HEK293 (cell line): ENCODE data around the gene CCDC57.
A peak's percentile ranks its signal among the peaks of the same experiment; 100 is the strongest.

Experiments used
- CTCF ChIA-PET: fragments of 350-600 bp; formaldehyde crosslinking; extraction: SDS; loops from one replicate; lab custom pipeline; 2021; ENCODE audit warnings: antibody characterized with exemption; lab: Yijun Ruan, JAX
- POLR2A ChIA-PET: fragments of 300-600 bp; formaldehyde crosslinking; extraction: SDS; loops from one replicate; lab custom pipeline; 2020; ENCODE audit warnings: antibody characterized with exemption, inconsistent platforms; lab: Yijun Ruan, JAX
- H3K27ac ChIP-seq: fragments of 200-500 bp; sonication (Bioruptor generic); 2 replicates; pipeline ENCODE4 v1.5.1; 2014; ENCODE audit warnings: low read depth, low read length, control low read depth, inconsistent platforms; ENCODE audit errors: extremely low read depth
- H3K36me3 ChIP-seq, 2 experiments: fragments of 200-500 bp in 1 of 2; sonication (Bioruptor generic) in 1 of 2; 1 replicate in 1 of 2; 2 replicates in 1 of 2; pipeline ENCODE4 v1.5.1; 2014 to 2017; ENCODE audit warnings: inconsistent platforms in 2 of 2, low read length in 2 of 2; ENCODE audit not compliant: control insufficient read depth in 2 of 2, insufficient read depth in 1 of 2
- H3K4me1 ChIP-seq: fragments of 200-500 bp; sonication (Bioruptor generic); 2 replicates; pipeline ENCODE4 v1.5.1; 2014; ENCODE audit warnings: mild to moderate bottlenecking, low read length, inconsistent platforms; ENCODE audit not compliant: control insufficient read depth, insufficient read depth
- H3K4me3 ChIP-seq: 2 replicates; pipeline ENCODE4 v1.5.1; 2011; ENCODE audit warnings: low read depth, mild to moderate bottlenecking, control low read depth, low read length, moderate library complexity
- H3K9me3 ChIP-seq: fragments of 200-500 bp; sonication (Bioruptor generic); 2 replicates; pipeline ENCODE4 v1.5.1; 2014; ENCODE audit warnings: low read depth, low read length, inconsistent platforms; ENCODE audit not compliant: control insufficient read depth, insufficient read depth
- GFI1B ChIP-seq: fragments of 450-650 bp; formaldehyde crosslinking; IDR thresholded peaks from 2 replicates; pipeline ENCODE4 v1.5.1; 2016; ENCODE audit warnings: missing biosample characterization, missing genetic modification characterization
- IKZF3 ChIP-seq: fragments of 450-650 bp; IDR thresholded peaks from 2 replicates; pipeline ENCODE4 v1.5.0; 2018; ENCODE audit warnings: missing biosample characterization, mild to moderate bottlenecking, missing genetic modification characterization, moderate library complexity
- RBAK ChIP-seq: fragments of 450-650 bp; formaldehyde crosslinking; IDR thresholded peaks from 2 replicates; pipeline ENCODE4 v1.5.1; 2016; ENCODE audit warnings: missing biosample characterization, missing genetic modification characterization
- ZBTB1 ChIP-seq: fragments of 450-650 bp; formaldehyde crosslinking; IDR thresholded peaks from 2 replicates; pipeline ENCODE4 v1.5.1; 2016; ENCODE audit warnings: missing biosample characterization, missing genetic modification characterization
- ZBTB8A ChIP-seq: fragments of 450-650 bp; formaldehyde crosslinking; IDR thresholded peaks from 2 replicates; pipeline ENCODE4 v1.5.1; 2016; ENCODE audit warnings: missing biosample characterization, missing genetic modification characterization
- ZFP37 ChIP-seq: fragments of 450-650 bp; formaldehyde crosslinking; IDR thresholded peaks from 2 replicates; pipeline ENCODE4 v1.5.1; 2016; ENCODE audit warnings: missing biosample characterization, missing genetic modification characterization
- ZNF169 ChIP-seq: fragments of 450-650 bp; formaldehyde crosslinking; IDR thresholded peaks from 2 replicates; pipeline ENCODE4 v1.5.1; 2016; ENCODE audit warnings: missing biosample characterization, missing genetic modification characterization
- ZNF221 ChIP-seq: fragments of 450-650 bp; formaldehyde crosslinking; IDR thresholded peaks from 2 replicates; pipeline ENCODE4 v1.5.1; 2017; ENCODE audit warnings: missing biosample characterization, missing genetic modification characterization, borderline replicate concordance
- ZNF274 ChIP-seq, 2 experiments: fragments of 200-500 bp in 1 of 2; fragments of 450-650 bp in 1 of 2; sonication (Bioruptor generic) in 1 of 2; formaldehyde crosslinking in 1 of 2; IDR thresholded peaks; 2 replicates each; pipeline versions ENCODE4 v1.5.1 to v1.6.1; 2014 to 2016; ENCODE audit warnings: borderline replicate concordance in 1 of 2, inconsistent platforms in 1 of 2, low read length in 1 of 2, missing biosample characterization in 1 of 2, missing genetic modification characterization in 1 of 2
- ZNF510 ChIP-seq: fragments of 450-650 bp; formaldehyde crosslinking; IDR thresholded peaks from 2 replicates; pipeline ENCODE4 v1.5.1; 2018; ENCODE audit warnings: mild to moderate bottlenecking, missing genetic modification characterization, missing biosample characterization; ENCODE audit not compliant: insufficient replicate concordance
- ZNF530 ChIP-seq: fragments of 450-650 bp; formaldehyde crosslinking; IDR thresholded peaks from 2 replicates; pipeline ENCODE4 v1.5.1; 2016; ENCODE audit warnings: low read depth, missing biosample characterization, missing genetic modification characterization
- ZNF549 ChIP-seq: fragments of 450-650 bp; IDR thresholded peaks from 2 replicates; pipeline ENCODE4 v1.5.1; 2018; ENCODE audit warnings: missing biosample characterization, missing genetic modification characterization, mild to moderate bottlenecking, inconsistent platforms, moderate library complexity
- ZNF571 ChIP-seq: fragments of 450-650 bp; formaldehyde crosslinking; IDR thresholded peaks from 2 replicates; pipeline ENCODE4 v1.5.0; 2017; ENCODE audit warnings: missing biosample characterization, missing genetic modification characterization
- ZNF610 ChIP-seq: fragments of 450-650 bp; formaldehyde crosslinking; IDR thresholded peaks from 2 replicates; pipeline ENCODE4 v1.5.1; 2016; ENCODE audit warnings: missing biosample characterization, missing genetic modification characterization, borderline replicate concordance
- ZNF660 ChIP-seq: fragments of 450-650 bp; IDR thresholded peaks from 2 replicates; pipeline ENCODE4 v1.5.1; 2018; ENCODE audit warnings: missing biosample characterization, mild to moderate bottlenecking, missing genetic modification characterization
- ZNF677 ChIP-seq: fragments of 450-650 bp; IDR thresholded peaks from 2 replicates; pipeline ENCODE4 v1.5.0; 2018; ENCODE audit warnings: missing biosample characterization, mild to moderate bottlenecking, missing genetic modification characterization, moderate library complexity
- ZNF768 ChIP-seq: fragments of 450-650 bp; formaldehyde crosslinking; IDR thresholded peaks from 2 replicates; pipeline ENCODE4 v1.5.1; 2018; ENCODE audit warnings: missing biosample characterization, mild to moderate bottlenecking, missing genetic modification characterization
- ZNF837 ChIP-seq: fragments of 450-650 bp; formaldehyde crosslinking; IDR thresholded peaks from 2 replicates; pipeline ENCODE4 v1.5.1; 2016; ENCODE audit warnings: missing biosample characterization, missing genetic modification characterization
- TF ChIP-seq, protein P1 (sequence below): fragments of 450-650 bp; formaldehyde crosslinking; IDR thresholded peaks from 2 replicates; pipeline ENCODE4 v1.5.1; 2016; ENCODE audit warnings: missing biosample characterization, missing genetic modification characterization
- TF ChIP-seq, protein P2 (sequence below): fragments of 450-650 bp; formaldehyde crosslinking; IDR thresholded peaks from 2 replicates; pipeline ENCODE4 v1.5.1; 2017; ENCODE audit warnings: missing biosample characterization, missing genetic modification characterization
- TF ChIP-seq, protein P3 (sequence below): fragments of 450-650 bp; formaldehyde crosslinking; IDR thresholded peaks from 2 replicates; pipeline ENCODE4 v1.5.1; 2017; ENCODE audit warnings: missing biosample characterization, missing genetic modification characterization
- TF ChIP-seq, protein P4 (sequence below): fragments of 450-650 bp; formaldehyde crosslinking; IDR thresholded peaks from 2 replicates; pipeline ENCODE4 v1.5.1; 2016; ENCODE audit warnings: missing biosample characterization, missing genetic modification characterization

The CCDC57 gene

DNA sequence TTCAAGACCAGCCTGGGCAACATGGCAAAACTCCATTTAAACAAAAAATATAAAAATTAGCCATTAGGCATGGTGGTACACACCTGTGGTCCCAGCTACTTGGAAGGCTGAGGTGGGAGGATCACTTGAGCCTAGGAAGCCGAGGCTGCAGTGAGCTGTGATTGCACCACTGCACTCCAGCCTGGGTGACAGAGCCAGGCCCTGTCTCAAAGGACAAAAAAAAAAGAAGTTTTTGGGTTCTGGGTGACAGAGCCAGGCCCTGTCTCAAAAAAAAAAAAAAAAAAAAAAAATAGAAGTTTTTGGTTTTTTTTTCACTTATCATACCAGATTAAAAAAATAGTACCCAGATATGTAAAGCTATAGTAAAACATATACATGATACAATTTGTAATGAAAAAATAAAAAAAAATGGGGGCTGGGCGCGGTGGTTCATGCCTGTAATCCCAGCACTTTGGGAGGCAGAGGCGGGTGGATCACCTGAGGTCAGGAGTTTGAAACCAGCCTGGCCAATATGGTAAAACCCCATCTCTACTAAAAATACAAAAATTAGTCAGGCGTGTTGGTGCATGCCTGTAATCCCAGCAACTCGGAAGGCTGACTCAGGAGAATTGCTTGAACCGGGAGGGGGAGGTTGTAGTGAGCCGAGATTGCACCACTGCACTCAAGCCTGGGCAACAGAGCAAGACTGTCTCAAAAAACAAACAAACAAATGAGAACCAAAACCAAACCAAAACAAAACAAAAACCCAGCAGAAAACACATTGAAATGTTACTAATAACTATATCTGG lies 79.3 kb downstream of the CCDC57 start (continued):
- TF ChIP-seq, protein P1, sequence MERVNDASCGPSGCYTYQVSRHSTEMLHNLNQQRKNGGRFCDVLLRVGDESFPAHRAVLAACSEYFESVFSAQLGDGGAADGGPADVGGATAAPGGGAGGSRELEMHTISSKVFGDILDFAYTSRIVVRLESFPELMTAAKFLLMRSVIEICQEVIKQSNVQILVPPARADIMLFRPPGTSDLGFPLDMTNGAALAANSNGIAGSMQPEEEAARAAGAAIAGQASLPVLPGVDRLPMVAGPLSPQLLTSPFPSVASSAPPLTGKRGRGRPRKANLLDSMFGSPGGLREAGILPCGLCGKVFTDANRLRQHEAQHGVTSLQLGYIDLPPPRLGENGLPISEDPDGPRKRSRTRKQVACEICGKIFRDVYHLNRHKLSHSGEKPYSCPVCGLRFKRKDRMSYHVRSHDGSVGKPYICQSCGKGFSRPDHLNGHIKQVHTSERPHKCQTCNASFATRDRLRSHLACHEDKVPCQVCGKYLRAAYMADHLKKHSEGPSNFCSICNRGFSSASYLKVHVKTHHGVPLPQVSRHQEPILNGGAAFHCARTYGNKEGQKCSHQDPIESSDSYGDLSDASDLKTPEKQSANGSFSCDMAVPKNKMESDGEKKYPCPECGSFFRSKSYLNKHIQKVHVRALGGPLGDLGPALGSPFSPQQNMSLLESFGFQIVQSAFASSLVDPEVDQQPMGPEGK (tag by site-specific recombination), result peak; percentile 72; the same call in 1 of the 2 replicates
- 0 out of 2 replicates have a peak, but pooled peaks have one; percentile 11 for TF ChIP-seq IKZF3
- TF ChIP-seq, protein P2, sequence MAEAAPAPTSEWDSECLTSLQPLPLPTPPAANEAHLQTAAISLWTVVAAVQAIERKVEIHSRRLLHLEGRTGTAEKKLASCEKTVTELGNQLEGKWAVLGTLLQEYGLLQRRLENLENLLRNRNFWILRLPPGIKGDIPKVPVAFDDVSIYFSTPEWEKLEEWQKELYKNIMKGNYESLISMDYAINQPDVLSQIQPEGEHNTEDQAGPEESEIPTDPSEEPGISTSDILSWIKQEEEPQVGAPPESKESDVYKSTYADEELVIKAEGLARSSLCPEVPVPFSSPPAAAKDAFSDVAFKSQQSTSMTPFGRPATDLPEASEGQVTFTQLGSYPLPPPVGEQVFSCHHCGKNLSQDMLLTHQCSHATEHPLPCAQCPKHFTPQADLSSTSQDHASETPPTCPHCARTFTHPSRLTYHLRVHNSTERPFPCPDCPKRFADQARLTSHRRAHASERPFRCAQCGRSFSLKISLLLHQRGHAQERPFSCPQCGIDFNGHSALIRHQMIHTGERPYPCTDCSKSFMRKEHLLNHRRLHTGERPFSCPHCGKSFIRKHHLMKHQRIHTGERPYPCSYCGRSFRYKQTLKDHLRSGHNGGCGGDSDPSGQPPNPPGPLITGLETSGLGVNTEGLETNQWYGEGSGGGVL, result peak; percentile 49; the same call in 1 of the 2 replicates
- peak; percentile 23; the same call in 1 of the 2 replicates for TF ChIP-seq ZNF610
- TF ChIP-seq GFI1B (tag by site-specific recombination), result peak; percentile 74; the same call in 1 of the 2 replicates
- TF ChIP-seq, all 188 proteins: peak for 20; not testable (repeated sequence) for 168

DNA sequence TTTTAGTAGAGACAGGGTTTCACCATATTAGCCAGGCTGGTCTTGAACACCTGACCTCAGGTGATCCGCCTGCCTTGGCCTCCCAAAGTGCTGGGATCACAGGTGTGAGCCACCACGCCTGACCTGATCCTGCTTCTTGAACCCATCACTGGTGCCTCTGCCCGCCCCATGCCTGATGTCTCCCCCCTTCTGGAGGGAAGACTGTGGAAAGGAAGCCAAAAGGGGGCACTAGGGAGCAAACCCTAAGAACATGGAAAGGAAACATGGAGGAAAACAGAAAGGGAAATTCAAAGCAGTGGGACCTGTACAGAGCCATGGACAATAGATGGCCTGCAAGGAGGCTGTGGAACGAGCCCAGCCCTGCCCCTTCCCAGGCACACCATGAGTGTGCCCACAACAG lies 83.5 kb downstream of the CCDC57 start:
- TF ChIP-seq ZNF221 (tag by site-specific recombination) (no peak), ZNF530 (tag by site-specific recombination) (no peak), ZNF571 (tag by site-specific recombination) (no peak), ZNF169 (no peak), ZBTB1 (tag by site-specific recombination) (no peak), ZNF274 (IDR thresholded peaks at IDR 0.05; ENCODE audit: low read length) (no peak), ZNF274 (tag by site-specific recombination; IDR thresholded peaks at IDR 0.05; ENCODE audit: borderline replicate concordance) (no peak), RBAK (tag by site-specific recombination) (no peak), ZNF660 (tag by site-specific recombination) (no peak), ZFP37 (tag by site-specific recombination) (no peak), ZNF837 (tag by site-specific recombination) (no peak), ZNF510 (tag by site-specific recombination) (no peak), ZNF549 (tag by site-specific recombination) (no peak), ZBTB8A (tag by site-specific recombination) (no peak), ZNF768 (tag by site-specific recombination) (no peak), ZNF677 (tag by site-specific recombination) (no peak)
- TF ChIP-seq, protein P3, sequence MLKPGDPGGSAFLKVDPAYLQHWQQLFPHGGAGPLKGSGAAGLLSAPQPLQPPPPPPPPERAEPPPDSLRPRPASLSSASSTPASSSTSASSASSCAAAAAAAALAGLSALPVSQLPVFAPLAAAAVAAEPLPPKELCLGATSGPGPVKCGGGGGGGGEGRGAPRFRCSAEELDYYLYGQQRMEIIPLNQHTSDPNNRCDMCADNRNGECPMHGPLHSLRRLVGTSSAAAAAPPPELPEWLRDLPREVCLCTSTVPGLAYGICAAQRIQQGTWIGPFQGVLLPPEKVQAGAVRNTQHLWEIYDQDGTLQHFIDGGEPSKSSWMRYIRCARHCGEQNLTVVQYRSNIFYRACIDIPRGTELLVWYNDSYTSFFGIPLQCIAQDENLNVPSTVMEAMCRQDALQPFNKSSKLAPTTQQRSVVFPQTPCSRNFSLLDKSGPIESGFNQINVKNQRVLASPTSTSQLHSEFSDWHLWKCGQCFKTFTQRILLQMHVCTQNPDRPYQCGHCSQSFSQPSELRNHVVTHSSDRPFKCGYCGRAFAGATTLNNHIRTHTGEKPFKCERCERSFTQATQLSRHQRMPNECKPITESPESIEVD (tag by site-specific recombination), result no peak
- TF ChIP-seq, protein P4, sequence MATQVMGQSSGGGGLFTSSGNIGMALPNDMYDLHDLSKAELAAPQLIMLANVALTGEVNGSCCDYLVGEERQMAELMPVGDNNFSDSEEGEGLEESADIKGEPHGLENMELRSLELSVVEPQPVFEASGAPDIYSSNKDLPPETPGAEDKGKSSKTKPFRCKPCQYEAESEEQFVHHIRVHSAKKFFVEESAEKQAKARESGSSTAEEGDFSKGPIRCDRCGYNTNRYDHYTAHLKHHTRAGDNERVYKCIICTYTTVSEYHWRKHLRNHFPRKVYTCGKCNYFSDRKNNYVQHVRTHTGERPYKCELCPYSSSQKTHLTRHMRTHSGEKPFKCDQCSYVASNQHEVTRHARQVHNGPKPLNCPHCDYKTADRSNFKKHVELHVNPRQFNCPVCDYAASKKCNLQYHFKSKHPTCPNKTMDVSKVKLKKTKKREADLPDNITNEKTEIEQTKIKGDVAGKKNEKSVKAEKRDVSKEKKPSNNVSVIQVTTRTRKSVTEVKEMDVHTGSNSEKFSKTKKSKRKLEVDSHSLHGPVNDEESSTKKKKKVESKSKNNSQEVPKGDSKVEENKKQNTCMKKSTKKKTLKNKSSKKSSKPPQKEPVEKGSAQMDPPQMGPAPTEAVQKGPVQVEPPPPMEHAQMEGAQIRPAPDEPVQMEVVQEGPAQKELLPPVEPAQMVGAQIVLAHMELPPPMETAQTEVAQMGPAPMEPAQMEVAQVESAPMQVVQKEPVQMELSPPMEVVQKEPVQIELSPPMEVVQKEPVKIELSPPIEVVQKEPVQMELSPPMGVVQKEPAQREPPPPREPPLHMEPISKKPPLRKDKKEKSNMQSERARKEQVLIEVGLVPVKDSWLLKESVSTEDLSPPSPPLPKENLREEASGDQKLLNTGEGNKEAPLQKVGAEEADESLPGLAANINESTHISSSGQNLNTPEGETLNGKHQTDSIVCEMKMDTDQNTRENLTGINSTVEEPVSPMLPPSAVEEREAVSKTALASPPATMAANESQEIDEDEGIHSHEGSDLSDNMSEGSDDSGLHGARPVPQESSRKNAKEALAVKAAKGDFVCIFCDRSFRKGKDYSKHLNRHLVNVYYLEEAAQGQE (tag by site-specific recombination), result no peak
- TF ChIP-seq, all 188 proteins: peak for 0
- POLR2A ChIA-PET, result no interaction called here
- H3K4me1 ChIP-seq, result peaks cover 2% of the 10 kb centered on the region
- H3K27ac ChIP-seq, result no peak overlapping the region
- H3K9me3 ChIP-seq, result no peaks in the 10 kb centered on the region
- CTCF ChIA-PET, result no interaction called here
- no peak overlapping the region for H3K4me3 ChIP-seq
- H3K36me3 ChIP-seq, result peaks cover 0 to 23% of the 10 kb centered on the region in 2 experiments; a peak in 2 of 3 replicates
